ENCODE data around the gene FOXD1. TPM values are rescaled to one million over a fixed set of nuclear protein-coding genes. Genes with fewer than 3 reads are reported as not detected.
"Not testable (repeated sequence)": the region's sequence is repeated elsewhere in the genome, so short reads cannot be mapped to it uniquely, and the experiment has no call there.

Gene FOXD1
- total RNA-seq, 1 donor from 2014 or later, result 0.17 TPM

DNA sequence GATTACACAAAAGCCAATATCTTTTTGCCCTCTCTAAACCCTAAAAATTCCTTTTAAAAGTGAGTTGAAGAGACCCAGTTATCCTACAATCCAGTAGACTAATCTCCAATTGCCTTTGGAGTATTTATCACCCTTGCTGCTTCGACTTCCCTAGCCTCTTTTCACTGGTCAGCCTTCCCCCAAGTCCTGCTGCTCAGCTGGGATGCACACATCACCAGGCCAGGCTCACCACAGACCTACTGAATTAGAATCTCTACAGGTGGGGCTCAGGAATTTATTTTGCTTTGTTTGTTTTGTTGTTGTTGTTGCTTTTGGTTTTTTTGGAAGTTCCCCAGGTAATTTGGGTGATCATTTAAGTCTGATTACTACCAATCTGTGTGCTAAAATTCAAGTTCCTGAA, 11.6 kb upstream of the FOXD1 start:
- no peak for DNase-seq

DNA sequence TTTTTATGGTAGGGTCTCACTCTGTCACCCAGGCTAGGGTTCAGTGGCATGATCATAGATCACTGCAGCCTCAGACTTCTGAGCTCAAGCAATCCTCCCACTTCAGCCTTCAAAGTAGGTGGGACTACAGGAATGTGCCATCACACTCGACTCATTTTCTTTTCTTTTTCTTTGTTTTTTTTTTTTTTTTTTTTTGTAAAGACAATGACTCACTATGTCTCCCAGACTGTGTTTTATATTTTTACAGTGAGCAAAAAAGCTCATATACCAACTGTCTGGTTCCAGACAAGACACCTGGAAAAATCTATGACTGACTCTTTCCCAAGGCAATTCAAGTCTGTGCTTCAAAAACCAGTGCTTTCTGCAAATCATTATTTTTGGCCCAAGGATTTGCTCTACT, 10.8 kb upstream of the FOXD1 start:
- DNase-seq, result no peak

DNA sequence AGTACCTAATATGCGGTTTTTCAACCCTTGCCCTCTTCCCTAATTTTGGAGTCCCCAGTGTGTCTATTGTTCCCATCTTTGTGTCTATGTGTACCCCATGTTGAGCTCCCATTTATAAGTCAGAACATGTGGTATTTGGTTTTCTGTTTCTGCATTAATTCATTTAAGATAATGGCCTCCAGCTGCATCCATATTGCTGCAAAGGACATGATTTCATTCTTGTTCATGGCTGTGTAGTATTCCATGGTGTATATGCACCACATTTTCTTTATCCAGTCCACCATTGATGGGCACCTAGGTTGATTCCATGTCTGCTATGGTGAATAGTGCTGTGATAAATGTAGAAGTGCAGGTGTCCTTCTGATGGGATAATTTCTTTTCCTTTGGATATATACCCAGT, 7.9 kb upstream of the FOXD1 start:
- DNase-seq, result not testable (repeated sequence)

DNA sequence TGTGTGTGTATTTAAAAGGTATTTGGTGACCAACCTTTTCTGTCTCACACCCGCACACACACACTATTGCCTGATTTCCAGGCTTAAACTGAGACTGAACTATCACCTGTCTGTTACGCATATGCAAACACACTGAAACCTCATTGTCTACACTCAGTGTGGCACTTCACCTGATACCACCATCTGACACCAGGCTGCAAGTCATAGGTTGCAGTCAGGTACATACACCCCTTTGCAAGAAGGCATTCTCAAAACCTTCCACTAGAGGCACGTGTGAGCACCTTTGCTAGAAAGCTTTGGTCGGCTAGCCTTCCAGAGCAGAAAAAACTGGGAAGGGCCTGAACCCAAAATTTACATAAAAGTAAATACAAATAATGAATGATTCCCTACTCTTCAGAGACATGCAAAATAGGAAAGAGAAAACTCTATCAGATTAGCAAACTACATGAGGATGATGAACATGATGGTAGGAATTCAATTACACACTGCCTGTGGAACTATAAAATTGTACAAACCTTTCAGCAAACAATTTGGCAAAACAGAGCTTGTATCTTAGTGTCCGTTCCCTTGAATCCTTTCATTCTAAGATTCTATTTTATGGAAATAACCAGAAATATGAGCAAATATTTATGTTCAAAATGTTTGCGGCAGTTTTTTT, 5.9 kb upstream of the FOXD1 start:
- DNase-seq, result peak; percentile 79

DNA sequence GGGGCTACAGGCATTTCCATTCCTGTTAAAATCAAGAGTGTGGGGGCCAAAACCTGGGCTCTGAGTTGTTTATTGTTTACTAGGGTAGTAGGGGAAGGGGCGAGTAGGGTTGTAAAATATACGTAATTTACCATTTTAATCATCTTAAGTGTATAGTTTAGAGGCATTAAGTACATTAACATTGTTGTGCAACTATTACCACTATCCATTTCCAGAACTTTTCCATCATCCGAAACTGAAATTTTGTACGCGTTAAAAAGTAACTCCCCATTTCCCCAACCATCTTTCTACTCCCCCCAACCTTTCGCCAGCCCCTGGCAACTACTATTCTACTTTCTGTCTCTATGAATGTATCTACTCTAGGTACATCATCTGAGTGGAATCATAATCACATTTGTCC, 3.6 kb upstream of the FOXD1 start:
- no peak for DNase-seq

DNA sequence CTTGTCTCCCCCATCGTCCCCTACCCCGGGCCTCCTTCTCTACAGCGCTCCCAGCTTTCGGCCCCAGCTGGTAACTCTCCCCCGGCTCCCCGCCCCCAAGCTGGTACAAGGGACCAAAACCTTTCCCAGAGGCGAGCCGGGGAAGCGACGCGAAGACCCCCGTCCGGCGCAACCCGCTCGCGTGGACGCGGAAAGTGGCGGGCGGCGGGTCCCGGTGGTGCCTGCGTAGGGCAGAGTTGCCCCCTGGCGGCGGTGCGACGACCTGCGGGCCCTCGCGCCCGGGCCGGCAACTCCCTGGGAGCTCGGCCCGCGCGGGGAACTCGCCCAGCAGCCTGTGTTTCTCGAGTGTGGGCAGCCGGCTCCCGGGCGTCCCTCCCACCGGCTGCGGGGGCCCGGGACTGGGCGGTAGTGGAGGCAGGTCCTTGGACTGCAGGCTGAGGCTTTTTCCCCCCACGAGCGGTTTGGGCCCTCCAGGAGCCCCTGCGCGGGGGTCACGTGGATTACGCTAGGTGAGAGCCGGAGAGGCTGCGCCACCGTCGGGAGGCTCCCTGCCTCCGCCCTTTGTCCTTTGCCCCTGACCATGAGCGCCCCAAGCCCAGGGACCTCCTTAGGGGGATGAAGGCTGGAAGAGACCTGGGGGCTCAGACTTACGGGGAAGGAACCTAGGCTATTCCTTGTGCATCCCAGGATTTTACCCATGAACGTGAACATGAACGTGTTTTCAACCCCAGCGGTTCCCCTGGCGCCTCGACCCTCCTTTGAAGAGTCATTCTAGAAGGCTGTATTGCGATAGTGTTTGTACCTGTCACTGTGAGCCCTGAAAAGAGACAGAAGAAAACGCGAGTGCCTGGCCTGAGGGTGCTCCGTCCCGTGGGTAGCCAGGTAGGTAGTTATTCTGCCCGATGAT, 2.9 kb upstream of the FOXD1 start:
- DNase-seq, result peak; percentile 75

DNA sequence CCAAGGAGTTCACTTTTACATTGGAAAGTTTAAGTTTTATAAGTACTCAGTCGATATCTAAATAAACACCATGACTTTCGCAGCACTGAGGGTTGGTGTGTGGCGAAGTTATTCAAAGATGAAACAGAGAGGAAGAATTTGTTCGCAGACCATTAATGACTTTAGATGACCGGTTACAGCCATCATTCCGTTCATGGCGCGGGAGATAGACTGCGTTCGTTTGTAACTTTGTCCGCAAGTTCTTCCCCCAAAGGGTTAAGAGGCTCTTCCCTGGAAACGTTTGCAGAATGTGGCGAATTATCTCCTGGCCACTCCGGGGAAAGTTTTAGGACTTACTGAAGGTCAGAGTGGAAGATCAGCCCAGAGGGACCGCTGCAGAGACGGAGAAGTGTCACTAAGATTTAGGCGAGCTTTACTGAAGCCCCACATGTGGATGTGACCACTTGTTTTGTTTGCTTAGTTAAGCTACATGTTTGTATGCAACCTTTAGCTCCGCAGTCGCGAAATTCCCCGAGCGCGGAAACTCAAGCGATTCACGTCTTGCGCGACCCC, 2.2 kb upstream of the FOXD1 start:
- DNase-seq, result peak; percentile 37

DNA sequence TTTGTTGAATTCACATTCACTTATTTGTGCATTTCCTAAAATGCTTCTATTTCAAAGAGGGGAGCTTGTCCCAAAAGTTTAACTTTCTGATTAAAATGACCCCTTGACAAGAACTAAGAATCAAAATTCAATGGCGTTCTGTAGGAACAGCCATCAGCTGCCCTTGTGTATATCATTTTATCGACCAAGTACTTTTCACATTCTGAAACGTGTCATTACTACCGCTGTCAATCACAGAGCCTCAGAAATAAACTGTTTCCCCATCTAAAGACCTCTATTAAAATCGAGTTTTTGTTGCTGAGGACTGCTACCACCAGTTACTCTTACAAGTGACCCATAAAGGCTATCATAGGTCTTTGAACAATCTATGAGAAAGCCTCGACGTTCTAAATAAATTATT, 1.6 kb upstream of the FOXD1 start:
- DNase-seq, result no peak

DNA sequence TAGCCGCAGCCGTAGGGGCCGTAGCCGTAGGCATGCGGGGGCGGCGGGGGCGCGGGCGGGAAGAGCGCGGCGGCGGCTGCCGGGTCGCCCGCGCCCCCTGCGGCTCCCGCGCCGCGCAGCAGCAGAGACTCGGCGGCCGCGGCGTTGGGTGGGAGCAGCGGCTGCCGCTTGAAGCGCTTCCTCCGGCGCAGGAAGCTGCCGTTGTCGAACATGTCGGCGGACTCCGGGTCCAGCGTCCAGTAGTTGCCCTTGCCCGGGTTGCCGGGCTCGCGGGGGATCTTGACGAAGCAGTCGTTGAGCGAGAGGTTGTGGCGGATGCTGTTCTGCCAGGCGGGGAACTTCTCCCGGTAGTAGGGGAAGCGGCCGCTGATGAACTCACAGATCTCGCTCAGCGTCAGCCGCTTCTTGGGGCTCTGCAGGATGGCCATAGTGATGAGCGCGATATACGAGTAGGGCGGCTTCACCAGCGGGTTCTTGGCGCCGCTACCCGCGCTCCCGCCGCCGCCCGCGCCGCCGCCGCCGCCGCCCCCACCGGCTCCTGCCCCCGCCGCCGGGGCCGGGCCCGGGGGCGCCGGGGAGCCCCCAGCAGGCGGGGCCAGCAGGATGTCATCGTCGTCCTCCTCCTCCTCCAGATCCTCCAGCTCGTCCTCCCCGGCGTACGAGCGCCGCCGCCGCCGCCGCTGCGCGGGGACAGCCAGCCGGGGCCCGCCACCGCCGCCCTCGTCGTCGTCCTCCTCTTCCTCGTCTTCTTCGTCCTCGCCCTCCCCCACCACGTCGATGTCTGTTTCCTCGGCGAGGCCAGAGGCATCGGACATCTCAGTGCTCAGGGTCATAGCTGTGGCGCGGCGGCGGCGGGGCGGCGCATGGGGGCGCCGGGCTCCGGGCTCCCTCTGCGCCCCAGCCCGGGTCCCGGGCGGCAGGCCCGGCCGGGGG, 781 bp downstream of the FOXD1 start:
- peak; percentile 48 for DNase-seq

DNA sequence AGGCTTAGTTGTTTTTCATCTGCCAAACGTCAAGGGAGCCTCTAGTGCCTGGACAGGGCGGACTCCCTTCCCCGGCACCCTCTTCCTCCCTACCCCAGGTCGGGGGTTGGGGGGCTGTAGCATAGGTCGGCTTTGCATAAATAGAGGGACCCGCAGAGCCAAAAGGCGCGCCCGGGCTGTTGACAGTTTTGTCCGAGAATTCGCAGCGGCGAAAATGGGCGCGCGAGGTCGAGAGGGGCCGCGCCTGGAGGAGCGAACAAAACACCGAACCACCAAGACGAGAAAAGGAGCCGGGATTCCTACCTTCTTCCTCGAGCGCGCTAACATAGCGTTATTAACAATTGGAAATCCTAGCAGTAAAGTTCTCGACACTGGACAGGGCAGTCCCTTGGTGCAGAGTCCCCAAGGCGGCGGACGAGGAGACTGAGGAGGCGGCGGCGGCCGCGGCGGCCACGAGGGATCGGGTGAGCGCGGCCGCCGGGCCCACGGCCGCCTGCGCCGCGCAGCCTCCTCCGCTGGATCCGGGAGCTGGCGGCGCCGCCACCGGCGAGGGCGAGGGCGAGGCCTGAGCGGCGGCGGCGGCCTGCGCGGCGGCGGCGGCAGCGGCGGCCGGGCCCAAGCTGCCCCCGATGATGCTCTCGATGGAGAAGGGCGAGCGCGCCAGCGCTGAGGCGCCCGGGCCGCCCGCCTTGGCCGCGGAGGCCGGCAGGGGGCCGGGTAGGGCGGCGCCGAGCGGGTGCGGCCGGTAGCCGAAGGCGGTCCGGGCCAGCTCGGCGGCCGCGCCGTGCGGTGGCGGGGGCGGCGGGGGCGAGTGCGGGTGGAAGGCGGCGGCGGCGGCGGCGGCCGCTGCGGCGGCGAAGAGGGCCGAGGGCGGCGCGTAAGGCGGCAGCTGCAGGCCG, 1.7 kb downstream of the FOXD1 start:
- DNase-seq, result no peak

DNA sequence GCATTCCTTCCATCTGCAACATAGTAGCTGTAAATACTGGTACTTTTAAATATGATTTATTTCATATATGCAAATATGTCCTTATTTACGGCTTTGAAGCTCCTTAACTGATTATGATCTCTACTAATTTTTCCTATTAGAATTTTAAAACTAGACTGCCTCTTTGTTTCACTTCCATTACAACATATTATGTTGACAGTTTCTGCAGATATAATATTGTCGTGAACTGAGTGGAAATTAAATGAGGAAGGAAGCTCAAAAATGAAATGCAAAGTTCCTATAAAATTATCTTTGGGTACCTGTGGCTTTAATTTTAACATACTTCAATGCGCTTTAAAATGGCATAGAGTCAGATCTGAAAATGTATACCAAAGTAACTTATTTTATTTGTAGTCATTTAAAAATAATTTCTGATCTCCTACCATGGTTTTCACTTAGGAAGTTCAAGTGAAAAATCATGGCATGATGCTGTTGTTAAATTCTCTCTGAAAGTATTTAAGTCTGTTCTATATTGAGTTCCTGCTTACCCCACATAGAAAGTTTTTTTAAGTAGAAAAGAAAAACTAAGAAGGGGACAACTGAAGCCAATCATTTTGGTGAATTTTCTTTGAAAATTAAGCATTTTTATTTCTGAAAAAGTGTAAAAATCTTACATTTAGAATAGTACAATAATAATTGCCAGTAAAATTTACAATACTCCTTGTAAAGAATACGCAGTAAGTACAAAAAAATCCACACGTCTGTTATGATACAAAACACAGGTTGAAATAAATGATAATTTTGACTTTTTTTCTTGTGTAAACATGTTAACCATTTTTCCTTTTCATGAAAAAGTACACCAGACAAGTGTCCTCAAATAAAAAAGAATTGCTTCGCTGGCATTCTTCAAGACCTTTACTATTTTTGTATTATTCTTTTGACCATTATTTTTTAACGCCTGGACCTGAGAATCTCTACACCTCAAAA, 2.6 kb downstream of the FOXD1 start:
- DNase-seq, result no peak

DNA sequence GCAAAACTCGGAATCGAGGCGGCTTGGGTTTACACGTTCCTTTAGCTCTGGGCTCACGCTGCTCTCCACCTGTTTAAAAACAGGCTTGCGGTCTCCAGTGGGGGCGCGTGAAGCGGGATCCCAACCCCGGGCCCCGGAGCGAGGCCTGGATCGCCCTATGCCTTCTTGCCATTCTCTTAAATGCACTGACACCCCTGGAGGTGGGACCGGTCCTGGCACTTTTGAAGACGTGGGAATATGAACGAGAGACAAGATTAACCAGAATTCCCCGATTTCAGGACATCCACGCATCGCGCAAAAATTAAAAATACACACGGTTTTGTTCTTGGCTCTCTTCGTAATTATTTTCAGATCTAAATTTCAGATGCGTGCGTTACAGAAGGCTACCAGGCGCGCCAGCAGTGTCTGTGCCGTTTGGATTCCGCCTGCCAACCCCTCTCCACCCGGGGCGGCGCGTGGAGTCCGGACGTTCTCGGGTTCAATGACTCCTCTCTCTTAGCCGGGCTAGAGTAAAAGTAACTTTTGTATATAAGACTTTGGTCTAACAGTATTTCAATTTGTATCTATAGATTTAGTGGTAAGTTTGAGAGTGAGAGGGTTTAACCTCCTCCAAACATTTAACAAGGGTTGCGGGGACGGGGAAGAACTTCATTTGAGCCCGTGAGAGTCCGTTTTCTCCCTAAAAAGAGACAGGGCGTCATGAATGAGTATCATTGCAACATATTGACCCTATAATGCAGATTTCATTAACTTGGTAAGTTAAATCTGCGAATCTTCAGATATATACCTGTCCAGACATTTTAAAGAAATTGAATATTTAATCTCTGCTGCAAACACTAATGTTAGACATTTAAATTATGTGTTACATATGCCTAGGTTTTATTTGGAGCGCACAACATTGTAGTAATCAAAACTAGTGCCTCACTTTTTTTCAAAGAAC, 3.8 kb downstream of the FOXD1 start:
- no peak for DNase-seq

DNA sequence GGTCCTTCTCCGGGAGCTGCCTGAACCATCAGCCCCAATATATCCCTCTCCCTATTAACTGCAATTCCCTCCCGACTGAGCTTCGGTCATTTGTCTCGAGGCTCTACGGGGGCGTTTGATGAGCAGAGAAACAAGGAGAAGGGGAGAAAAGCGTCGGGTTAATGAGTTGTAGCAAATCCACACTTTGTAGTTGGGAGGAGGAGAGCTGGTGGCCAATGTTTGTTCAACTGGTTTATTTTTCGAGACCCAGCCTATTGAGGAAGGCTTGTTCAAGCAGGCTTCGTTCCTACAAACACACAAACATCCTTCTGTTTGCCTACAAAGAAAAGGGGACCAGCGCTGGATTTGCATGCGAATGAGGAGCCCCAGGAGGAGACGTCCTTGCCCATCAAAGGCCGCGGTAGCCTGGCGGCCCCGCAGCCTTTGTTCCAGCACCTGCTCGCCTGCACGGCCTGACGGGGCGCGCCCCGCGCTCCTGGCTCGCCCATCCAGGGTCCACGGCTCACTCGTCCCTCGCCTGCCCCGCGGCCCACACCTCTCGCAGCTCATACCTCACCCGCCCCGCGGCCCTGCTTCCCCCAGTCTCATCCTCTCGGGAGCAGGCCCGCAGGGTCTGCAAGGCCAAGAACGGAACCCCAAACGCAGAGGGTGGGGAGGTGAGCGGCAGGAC, 4.6 kb downstream of the FOXD1 start:
- DNase-seq, result no peak

DNA sequence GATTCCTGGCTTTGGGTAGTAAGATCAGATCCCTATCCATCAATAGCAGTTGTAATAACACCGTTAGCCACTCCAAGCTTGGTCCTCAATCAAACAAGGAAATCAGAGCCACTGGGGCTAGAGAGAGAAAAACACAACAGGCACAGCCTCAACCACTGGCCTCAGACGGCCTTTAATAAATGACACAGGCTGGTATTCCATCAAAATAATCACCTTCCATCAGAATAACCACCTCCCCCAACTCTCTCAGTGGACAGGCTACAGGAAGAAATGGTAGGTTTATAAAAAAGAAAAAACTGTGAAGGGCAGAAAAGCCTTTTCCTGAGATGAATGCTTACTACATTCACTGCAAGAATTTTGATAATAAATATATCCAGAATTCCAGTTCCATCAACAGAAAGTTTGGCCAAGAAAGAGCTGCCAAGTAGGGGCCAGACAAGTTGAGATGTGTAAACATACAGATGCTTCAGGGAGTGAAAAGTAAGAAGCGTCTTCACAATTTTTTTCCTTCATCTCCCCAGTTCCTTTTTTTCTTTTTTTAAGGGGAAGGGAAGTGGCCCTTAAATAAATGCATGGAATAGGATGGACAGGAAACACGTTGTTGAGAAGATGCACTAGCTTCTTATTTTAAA, 5.5 kb downstream of the FOXD1 start:
- no peak for DNase-seq

DNA sequence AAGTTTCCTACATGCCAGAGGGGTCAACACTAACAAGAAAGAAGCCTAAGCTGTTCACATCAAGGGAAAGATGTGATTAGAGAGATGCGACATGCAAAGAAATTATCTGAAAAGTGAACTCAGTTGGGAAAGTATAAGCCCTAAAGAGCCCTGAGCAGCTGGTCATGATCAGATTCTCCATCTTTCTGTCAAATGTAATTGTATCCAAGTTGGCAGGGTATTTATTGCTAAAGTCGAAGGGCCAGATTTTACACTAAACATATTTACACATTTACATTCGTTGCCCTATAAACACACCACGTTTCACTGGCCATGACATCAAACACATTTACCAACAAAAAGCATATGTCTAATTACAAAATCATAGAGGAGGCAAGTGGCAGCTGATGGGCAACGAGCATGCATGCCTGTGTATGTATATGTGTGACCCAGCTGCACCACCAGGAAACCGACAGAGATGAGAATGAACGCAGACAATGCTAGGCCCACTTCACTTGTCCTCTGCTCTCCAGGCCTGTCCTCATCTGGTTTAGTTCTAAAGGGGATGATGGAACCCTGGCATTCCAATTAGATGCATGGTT, 6.3 kb downstream of the FOXD1 start:
- no peak for DNase-seq

DNA sequence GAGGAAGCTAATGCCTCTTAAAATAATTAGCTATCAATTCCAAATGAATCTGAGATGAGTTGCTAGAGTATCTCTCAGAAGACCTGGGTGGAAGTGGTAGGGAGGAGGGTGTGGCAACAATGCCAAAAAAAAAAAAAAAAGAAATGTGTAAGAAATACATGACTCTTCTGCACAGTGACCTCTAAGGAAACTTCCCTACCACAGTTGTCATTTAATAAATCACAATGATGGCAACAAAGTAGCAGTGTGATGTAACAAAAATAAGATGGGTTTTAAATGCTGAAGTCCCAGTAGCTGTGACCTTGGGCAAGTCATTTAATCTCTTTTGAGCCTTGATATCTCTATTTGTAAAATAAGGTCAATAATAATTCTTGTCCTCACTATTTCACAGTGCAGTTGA, 7.2 kb downstream of the FOXD1 start:
- no peak for DNase-seq

DNA sequence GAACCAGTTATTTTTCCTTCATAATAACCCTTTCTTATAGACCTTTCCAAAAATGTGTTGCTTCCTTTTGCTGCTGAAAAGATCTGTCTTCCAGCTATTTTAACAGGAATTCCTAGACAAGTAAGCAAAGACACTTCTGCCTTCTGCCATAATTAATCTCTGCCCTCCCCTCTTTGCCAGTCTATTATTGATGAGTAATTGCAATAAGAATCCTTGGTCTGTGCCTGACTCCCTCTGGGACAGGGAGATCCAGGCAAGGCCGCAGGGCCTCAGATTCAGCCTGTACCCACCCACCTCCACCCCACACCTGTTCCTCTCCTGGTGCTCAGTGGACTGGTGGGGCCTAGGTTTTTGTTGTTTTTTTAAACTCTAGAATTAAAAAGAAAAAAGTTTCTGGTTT, 8.3 kb downstream of the FOXD1 start:
- DNase-seq, result no peak
